B cell (primary cell): ENCODE data around the gene NEDD1. TPM values are rescaled to one million over a fixed set of nuclear protein-coding genes. Genes with fewer than 3 reads are reported as not detected.
A peak's percentile ranks its signal among the peaks of the same experiment; 100 is the strongest.

Experiments
- ATAC-seq: fragments of 200-7000 bp; cut with Tn5 transposase; one replicate; pipeline ENCODE4 v1.10.0; 2021; ENCODE audit warnings: low read depth, mild to moderate bottlenecking, moderate number of reproducible peaks, moderate library complexity
- CTCF ChIA-PET: fragments of 350-600 bp; sonication (Branson Sonifier 250); formaldehyde crosslinking; loops from one replicate; lab custom pipeline; 2021; ENCODE audit warnings: antibody characterized with exemption, inconsistent platforms; lab: Charles Lee
- POLR2A ChIA-PET: fragments of 350-600 bp; sonication (Branson Sonifier 250); formaldehyde crosslinking; loops from one replicate; lab custom pipeline; 2021; ENCODE audit warnings: antibody characterized with exemption; lab: Charles Lee
- DNase-seq: peaks from one replicate; pipeline ENCODE4 v3.0.0; 2013
- H2AFZ ChIP-seq: 2 replicates; pipeline ENCODE4 v1.6.1; 2012; ENCODE audit warnings: mild to moderate bottlenecking, low read depth, low read length; ENCODE audit not compliant: insufficient read depth, poor library complexity, severe bottlenecking
- H3K27ac ChIP-seq, 2 donors: 1 replicate in 1 of 2; 2 replicates in 1 of 2; pipeline ENCODE4 v1.5.1; 2012 to 2013; ENCODE audit warnings: low read length in 2 of 2, mild to moderate bottlenecking in 2 of 2, moderate library complexity in 1 of 2
- H3K27me3 ChIP-seq, 4 experiments: fragments of 200-600 bp in 1 of 4; sonication (generic) in 1 of 4; replicated peaks in 1 of 4; 1 replicate in 2 of 4; 2 replicates in 2 of 4; pipeline versions ENCODE4 v1.6.1 to v1.7.0; 2013 to 2016; ENCODE audit warnings: low read length in 3 of 4, mild to moderate bottlenecking in 2 of 4, mixed read lengths in 1 of 4, moderate library complexity in 1 of 4; ENCODE audit not compliant: insufficient read depth in 4 of 4, control insufficient read depth in 3 of 4; ENCODE audit errors: control extremely low read depth in 1 of 4
- H3K36me3 ChIP-seq, 2 experiments: replicated peaks in 1 of 2; 1 replicate in 1 of 2; 2 replicates in 1 of 2; pipeline versions ENCODE4 v1.6.1 to v1.7.1; 2013; ENCODE audit warnings: low read length in 1 of 2; ENCODE audit not compliant: insufficient read depth in 2 of 2, control insufficient read depth in 1 of 2; ENCODE audit errors: control extremely low read depth in 1 of 2, extremely low read depth in 1 of 2
- H3K4me1 ChIP-seq, 2 donors: fragments of 200-600 bp in 1 of 2; sonication (generic) in 1 of 2; 1 replicate in 1 of 2; 2 replicates in 1 of 2; pipeline versions ENCODE4 v1.5.1 to v1.6.1; 2013 to 2017; ENCODE audit warnings: low read length in 2 of 2; ENCODE audit not compliant: control insufficient read depth in 2 of 2, insufficient read depth in 2 of 2
- H3K4me2 ChIP-seq: replicated peaks from 2 replicates; pipeline ENCODE3; 2012; ENCODE audit warnings: mild to moderate bottlenecking, low read depth, low read length; ENCODE audit not compliant: poor library complexity, severe bottlenecking
- H3K4me3 ChIP-seq, 5 experiments: fragments of 200-600 bp in 1 of 5; sonication (generic) in 1 of 5; 1 replicate in 3 of 5; 2 replicates in 2 of 5; pipeline versions ENCODE4 v1.5.1 to v1.7.0; 2011 to 2016; ENCODE audit warnings: low read length in 4 of 5, mild to moderate bottlenecking in 4 of 5, low read depth in 2 of 5, control low read depth in 1 of 5, moderate library complexity in 1 of 5; ENCODE audit not compliant: insufficient read depth in 1 of 5; ENCODE audit errors: control extremely low read depth in 1 of 5, extremely low read depth in 1 of 5
- H3K79me2 ChIP-seq: fragments of 200-600 bp; sonication (generic); one replicate; pipeline ENCODE4 v1.6.0; 2016; ENCODE audit warnings: low read length; ENCODE audit not compliant: control insufficient read depth, insufficient read depth
- H3K9ac ChIP-seq: fragments of 200-600 bp; sonication (generic); 2 replicates; pipeline ENCODE4 v1.6.1; 2017; ENCODE audit warnings: mild to moderate bottlenecking, low read length, moderate library complexity
- H3K9me3 ChIP-seq, 3 donors: one replicate each; pipeline versions ENCODE4 v1.6.1 to v1.7.1; 2013; ENCODE audit warnings: low read length in 2 of 3; ENCODE audit not compliant: control insufficient read depth in 2 of 3, insufficient read depth in 1 of 3; ENCODE audit errors: control extremely low read depth in 1 of 3
- H4K20me1 ChIP-seq: 2 replicates; pipeline ENCODE4 v1.6.0; 2012; ENCODE audit warnings: mild to moderate bottlenecking, low read length; ENCODE audit not compliant: insufficient read depth, control insufficient read depth, poor library complexity, severe bottlenecking
- H3K27ac Mint-ChIP-seq: one replicate; pipeline ENCODE4 v1.8.0; 2021; ENCODE audit warnings: mixed read lengths
- H3K27me3 Mint-ChIP-seq: one replicate; pipeline ENCODE4 v1.8.0; 2021; ENCODE audit warnings: mixed read lengths
- H3K4me1 Mint-ChIP-seq: one replicate; pipeline ENCODE4 v1.8.0; 2021; ENCODE audit warnings: mixed read lengths
- H3K4me3 Mint-ChIP-seq: one replicate; pipeline ENCODE4 v1.8.0; 2021; ENCODE audit warnings: mixed read lengths
- H3K9me3 Mint-ChIP-seq: one replicate; pipeline ENCODE4 v1.8.0; 2022; ENCODE audit warnings: mixed read lengths; ENCODE audit not compliant: insufficient read depth
- CTCF ChIP-seq: fragments of 200-600 bp; IDR thresholded peaks from one replicate; pipeline ENCODE4 v1.8.0; 2022; ENCODE audit warnings: antibody characterized with exemption, mild to moderate bottlenecking
- EZH2 ChIP-seq: IDR thresholded peaks from 2 replicates; pipeline ENCODE4 v1.6.1; 2012; ENCODE audit warnings: borderline replicate concordance, low read depth, mild to moderate bottlenecking, moderate library complexity, low read length; ENCODE audit not compliant: insufficient read depth, poor library complexity, severe bottlenecking
- WGBS: methylation state at CpG from one replicate; pipeline ENCODE4 v1.1.5; 2013; ENCODE audit warnings: missing lambda C conversion rate; ENCODE audit not compliant: insufficient coverage; 5-methylcytosine and 5-hydroxymethylcytosine counted together
- intact Hi-C: fragments of 100-400 bp; cut with micrococcal nuclease; formaldehyde crosslinking; loops from one replicate; pipeline ENCODE4 v1.10.0; 2022
- polyA plus RNA-seq: library from polyadenylated mRNA; depleted of rRNA; stranded (reverse); fragments of >200 nt; gene quantifications from 2 replicates; pipeline ENCODE4 v1.2.3, GENCODE V29; 2012
- total RNA-seq, 2 donors: library from RNA; stranded (reverse); fragments of 120-200 nt in 1 of 2; gene quantifications; 1 replicate in 1 of 2; 2 replicates in 1 of 2; pipeline versions ENCODE4 v1.2.3 to v1.2.4, GENCODE V29; 2013 to 2022

NEDD1 gene
- total and polyA plus RNA-seq, 2 donors (not counting 1 experiment from before 2014, with no cell fraction given) = 7.4 to 20.3 TPM

- Histone ChIP-seq H3K27me3 (no peaks in the 10 kb centered on the region), H4K20me1 (no peaks in the 10 kb centered on the region), H3K4me3 (peak overlapping the region; percentile 82 to 98 (median 94)), H3K27ac (peak overlapping the region; percentile 91 to 96), H3K4me1 (peaks cover 17 to 21% of the 10 kb centered on the region in 2 donors), H2AFZ (peak overlapping the region; percentile 93), H3K79me2 (peaks cover 38% of the 10 kb centered on the region), H3K4me2 (peak overlapping the region; percentile 73), H3K9me3 (no peaks in the 10 kb centered on the region), H3K9ac (peak overlapping the region; percentile 96), H3K36me3 (peaks cover 0 to 2% of the 10 kb centered on the region in 2 experiments)
- ChIA-PET CTCF (interaction anchor here (0.9 kb wide), 1 partner anchor 399 kb away, joined by 3 read pairs; no protein-coding TSS in a partner anchor), POLR2A (no interaction called here)
- WGBS = 4% methylated on average over 18 of the region's 23 CpGs
- DNase-seq = no peak
- peaks cover 44% of the 10 kb centered on the region for H3K4me1 Mint-ChIP-seq
- H3K4me3 Mint-ChIP-seq = peak overlapping the region; percentile 97
- H3K27me3 Mint-ChIP-seq = no peaks in the 10 kb centered on the region
- TF ChIP-seq CTCF = no peak
- H3K27ac Mint-ChIP-seq = peak overlapping the region; percentile 97
- ATAC-seq = peak; percentile 20
- no peaks in the 10 kb centered on the region for H3K9me3 Mint-ChIP-seq
- intact Hi-C loops = loop anchor here (1.0 to 10.0 kb wide), 7 partner anchors 333 to 1737 kb away; partner anchors contain the start of genes APAF1, CDK17, IKBIP and LTA4H
Measured at GRCh38 chr12:96907671-96908422, 790 bp downstream of the NEDD1 start.

GRCh38 chr12:96908423-96908675 lies 1.3 kb downstream of the NEDD1 start:
- Histone ChIP-seq H3K9me3 (no peaks in the 10 kb centered on the region), H3K4me2 (peak overlapping the region; percentile 73), H3K4me1 (peaks cover 17 to 21% of the 10 kb centered on the region in 2 donors), H3K27me3 (no peaks in the 10 kb centered on the region), H2AFZ (peak overlapping the region; percentile 93), H3K36me3 (peaks cover 0 to 2% of the 10 kb centered on the region in 2 experiments), H3K4me3 (peak overlapping the region in 1 of 5 experiments; percentile 95), H3K9ac (peak overlapping the region; percentile 96), H3K79me2 (peaks cover 43% of the 10 kb centered on the region), H3K27ac (peak overlapping the region in 1 of 2 donors; percentile 91), H4K20me1 (no peaks in the 10 kb centered on the region)
- ChIA-PET CTCF (no interaction called here), POLR2A (no interaction called here)
- DNase-seq (no peak), ATAC-seq (no peak)
- H3K4me3 Mint-ChIP-seq = peak overlapping the region; percentile 97
- no peaks in the 10 kb centered on the region for H3K9me3 Mint-ChIP-seq
- TF ChIP-seq EZH2 (no peak), CTCF (no peak)
- H3K27ac Mint-ChIP-seq = peak overlapping the region; percentile 97
- H3K4me1 Mint-ChIP-seq = peaks cover 44% of the 10 kb centered on the region
- WGBS = no CpG with 5 or more reads among the region's 3 CpGs
- intact Hi-C loops = loop anchor here (5.0 to 10.0 kb wide), 4 partner anchors 334 to 1431 kb away; partner anchors contain the start of gene CDK17
- H3K27me3 Mint-ChIP-seq = no peaks in the 10 kb centered on the region
